ENCODE results near the gene MGAT4D.
"Not testable (repeated sequence)": the region's sequence is repeated elsewhere in the genome, so short reads cannot be mapped to it uniquely, and the experiment has no call there.

MGAT4D gene

GRCh38 chr4:140413130-140413969 lies 84.7 kb downstream of the MGAT4D start:
- H3K4me3 Mint-ChIP-seq; H3K27ac Mint-ChIP-seq; H3K36me3 Mint-ChIP-seq (ENCODE audit: insufficient read depth); H3K9me3 Mint-ChIP-seq; DNase-seq; H3K4me1 Mint-ChIP-seq (ENCODE audit: low read depth in 2 of 2); ATAC-seq (replicated peaks): not testable (repeated sequence)
- H3K27me3 Mint-ChIP-seq: peaks cover 14 to 16% of the 10 kb centered on the region in 2 donors

DNA sequence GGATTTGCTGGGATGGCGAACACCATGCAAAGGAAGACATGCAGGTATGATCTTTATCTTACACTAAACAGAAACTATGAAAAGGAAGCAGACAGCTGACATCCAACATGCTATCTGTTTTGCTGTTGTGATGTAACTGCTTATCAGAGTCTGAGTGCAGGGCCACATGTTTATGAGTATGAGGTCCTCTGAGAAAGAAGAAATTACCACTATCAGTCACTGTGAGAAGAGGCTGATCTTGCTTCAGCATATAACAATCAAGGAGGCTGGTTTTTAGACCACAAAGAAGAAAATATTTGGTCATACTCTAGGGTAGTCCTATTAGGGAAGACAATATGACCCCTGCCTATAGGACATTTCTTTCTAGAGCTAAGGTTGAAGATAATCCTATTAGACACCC lies 89.1 kb downstream of the MGAT4D start:
- DNase-seq (no peak), ATAC-seq (replicated peaks) (no peak)
- Mint-ChIP-seq H3K27ac (no peak overlapping the region), H3K27me3 (peaks cover 34 to 45% of the 10 kb centered on the region in 2 donors), H3K9me3 (no peaks in the 10 kb centered on the region), H3K4me3 (no peak overlapping the region), H3K4me1 (ENCODE audit: low read depth in 2 of 2) (no peaks in the 10 kb centered on the region), H3K36me3 (ENCODE audit: insufficient read depth) (no peaks in the 10 kb centered on the region)

GRCh38 chr4:140406292-140406691 lies 91.8 kb downstream of the MGAT4D start:
- Mint-ChIP-seq H3K9me3 (no peaks in the 10 kb centered on the region), H3K36me3 (ENCODE audit: insufficient read depth) (no peaks in the 10 kb centered on the region), H3K27me3 (peaks cover 21 to 33% of the 10 kb centered on the region in 2 donors), H3K27ac (no peak overlapping the region), H3K4me3 (no peak overlapping the region), H3K4me1 (ENCODE audit: low read depth in 2 of 2) (no peaks in the 10 kb centered on the region)
- ATAC-seq (replicated peaks): no peak
- DNase-seq: no peak

- H3K27me3 Mint-ChIP-seq: peaks cover 23 to 24% of the 10 kb centered on the region in 2 donors
Measured at GRCh38 chr4:140400111-140400510, 98.0 kb downstream of the MGAT4D start.

GRCh38 chr4:140395668-140396067 lies 102.4 kb downstream of the MGAT4D start:
- Mint-ChIP-seq H3K9me3 (no peaks in the 10 kb centered on the region), H3K27ac (no peak overlapping the region), H3K4me1 (ENCODE audit: low read depth in 2 of 2) (no peaks in the 10 kb centered on the region), H3K4me3 (no peak overlapping the region), H3K27me3 (peaks cover 7 to 24% of the 10 kb centered on the region in 2 donors), H3K36me3 (ENCODE audit: insufficient read depth) (no peaks in the 10 kb centered on the region)
- DNase-seq (no peak), ATAC-seq (replicated peaks) (no peak)

More at GRCh38 chr4:140400111-140400510, 98.0 kb downstream of the MGAT4D start:
- Mint-ChIP-seq H3K9me3 (no peaks in the 10 kb centered on the region), H3K4me3 (no peak overlapping the region), H3K27ac (no peak overlapping the region), H3K36me3 (ENCODE audit: insufficient read depth) (no peaks in the 10 kb centered on the region), H3K4me1 (ENCODE audit: low read depth in 2 of 2) (no peaks in the 10 kb centered on the region)
- no peak for DNase-seq
- ATAC-seq (replicated peaks): no peak
